Thyroid gland (tissue), 4 donors: ENCODE data around the gene RASGRF2.

ENCODE experiments used
- POLR2A ChIP-seq, 2 donors: fragments of 450-650 bp; IDR thresholded peaks; one replicate each; pipeline ENCODE4 v1.6.1; 2017; ENCODE audit warnings: antibody characterized with exemption in 2 of 2, mild to moderate bottlenecking in 2 of 2, moderate library complexity in 1 of 2
- TF ChIP-seq, protein P1 (sequence below), 6 experiments: fragments of 200-600 bp in 3 of 6; fragments of 450-650 bp in 3 of 6; sonication (generic) in 3 of 6; IDR thresholded peaks; one replicate each; pipeline ENCODE4 v1.5.1; 2016 to 2019; ENCODE audit warnings: antibody characterized with exemption in 6 of 6, mild to moderate bottlenecking in 2 of 6, inconsistent platforms in 1 of 6, moderate library complexity in 1 of 6

DNA sequence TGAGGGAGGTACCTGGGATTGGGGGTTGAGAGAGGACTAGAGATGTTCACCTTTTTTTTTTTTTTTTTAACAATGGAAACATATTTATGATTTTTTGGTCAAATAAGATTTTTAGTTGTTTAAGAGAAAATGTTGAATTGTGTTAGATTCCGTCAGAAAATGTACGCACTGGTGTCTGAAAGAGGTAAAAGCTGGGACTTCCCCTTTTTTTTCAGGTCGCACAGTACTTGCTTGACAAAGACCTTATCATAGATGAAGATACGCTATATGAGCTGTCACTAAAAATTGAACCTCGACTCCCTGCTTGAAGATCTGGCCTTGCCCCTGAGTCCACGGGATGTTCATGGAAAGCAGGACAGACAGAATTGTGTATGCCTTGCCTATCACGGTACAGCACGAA is 265.3 kb downstream of the RASGRF2 start:
- TF ChIP-seq, protein P1, sequence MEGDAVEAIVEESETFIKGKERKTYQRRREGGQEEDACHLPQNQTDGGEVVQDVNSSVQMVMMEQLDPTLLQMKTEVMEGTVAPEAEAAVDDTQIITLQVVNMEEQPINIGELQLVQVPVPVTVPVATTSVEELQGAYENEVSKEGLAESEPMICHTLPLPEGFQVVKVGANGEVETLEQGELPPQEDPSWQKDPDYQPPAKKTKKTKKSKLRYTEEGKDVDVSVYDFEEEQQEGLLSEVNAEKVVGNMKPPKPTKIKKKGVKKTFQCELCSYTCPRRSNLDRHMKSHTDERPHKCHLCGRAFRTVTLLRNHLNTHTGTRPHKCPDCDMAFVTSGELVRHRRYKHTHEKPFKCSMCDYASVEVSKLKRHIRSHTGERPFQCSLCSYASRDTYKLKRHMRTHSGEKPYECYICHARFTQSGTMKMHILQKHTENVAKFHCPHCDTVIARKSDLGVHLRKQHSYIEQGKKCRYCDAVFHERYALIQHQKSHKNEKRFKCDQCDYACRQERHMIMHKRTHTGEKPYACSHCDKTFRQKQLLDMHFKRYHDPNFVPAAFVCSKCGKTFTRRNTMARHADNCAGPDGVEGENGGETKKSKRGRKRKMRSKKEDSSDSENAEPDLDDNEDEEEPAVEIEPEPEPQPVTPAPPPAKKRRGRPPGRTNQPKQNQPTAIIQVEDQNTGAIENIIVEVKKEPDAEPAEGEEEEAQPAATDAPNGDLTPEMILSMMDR (IDR thresholded peaks at IDR 0.05): no peak
- TF ChIP-seq POLR2A (IDR thresholded peaks at IDR 0.05): no peak
